Activated CD8-positive, alpha-beta memory T cell treated with anti-CD3 and anti-CD28 coated beads for 24 hours (primary cell): ENCODE data around the gene CCDC27.
"Not testable (repeated sequence)": the region's sequence is repeated elsewhere in the genome, so short reads cannot be mapped to it uniquely, and the experiment has no call there.

ENCODE experiments used
- DNase-seq: peaks from one replicate; pipeline ENCODE4 v3.0.0-alpha.2; 2020

Gene CCDC27

GRCh38 chr1:3738943-3739342 is 13.3 kb upstream of the CCDC27 start:
- no peak for DNase-seq

- no peak for DNase-seq
Observed at GRCh38 chr1:3740042-3740441, 12.2 kb upstream of the CCDC27 start.

GRCh38 chr1:3740752-3741151 is 11.5 kb upstream of the CCDC27 start:
- DNase-seq = no peak

- no peak for DNase-seq
Observed at GRCh38 chr1:3741566-3742438, 10.4 kb upstream of the CCDC27 start.

- DNase-seq = no peak
Observed at GRCh38 chr1:3742439-3743298, 9.6 kb upstream of the CCDC27 start.

GRCh38 chr1:3743421-3743820 is 8.8 kb upstream of the CCDC27 start:
- no peak for DNase-seq

- no peak for DNase-seq
Observed at GRCh38 chr1:3743826-3744225, 8.4 kb upstream of the CCDC27 start.

GRCh38 chr1:3744646-3745045 is 7.6 kb upstream of the CCDC27 start:
- no peak for DNase-seq

GRCh38 chr1:3745071-3745470 is 7.2 kb upstream of the CCDC27 start:
- no peak for DNase-seq

GRCh38 chr1:3745590-3746381 is 6.5 kb upstream of the CCDC27 start:
- no peak for DNase-seq

GRCh38 chr1:3746389-3746829 is 5.8 kb upstream of the CCDC27 start:
- peak; percentile 66 for DNase-seq

GRCh38 chr1:3746830-3747521 is 5.3 kb upstream of the CCDC27 start:
- DNase-seq = peak; percentile 95

- no peak for DNase-seq
Observed at GRCh38 chr1:3747522-3747848, 4.8 kb upstream of the CCDC27 start.

GRCh38 chr1:3747903-3748302 is 4.3 kb upstream of the CCDC27 start:
- DNase-seq = no peak

- not testable (repeated sequence) for DNase-seq
Observed at GRCh38 chr1:3748316-3748900, 3.8 kb upstream of the CCDC27 start.

- DNase-seq = no peak
Observed at GRCh38 chr1:3749512-3749911, 2.7 kb upstream of the CCDC27 start.

GRCh38 chr1:3750741-3751140 is 1.5 kb upstream of the CCDC27 start:
- DNase-seq = no peak

GRCh38 chr1:3753656-3754454 is 1.6 kb downstream of the CCDC27 start:
- DNase-seq = no peak

- no peak for DNase-seq
Observed at GRCh38 chr1:3756394-3756793, 4.1 kb downstream of the CCDC27 start.

GRCh38 chr1:3759164-3759563 is 6.9 kb downstream of the CCDC27 start:
- no peak for DNase-seq

GRCh38 chr1:3759796-3760195 is 7.5 kb downstream of the CCDC27 start:
- no peak for DNase-seq
